H1 (cell line): ENCODE data around the gene RSPH6A. TPM values are rescaled to one million over a fixed set of nuclear protein-coding genes. Genes with fewer than 3 reads are reported as not detected.
"Not testable (repeated sequence)": the region's sequence is repeated elsewhere in the genome, so short reads cannot be mapped to it uniquely, and the experiment has no call there.

Experiments
- CTCF ChIA-PET: fragments of 300-600 bp; sonication (Branson Sonifier 250); formaldehyde crosslinking; loops from one replicate; lab custom pipeline; 2021; ENCODE audit not compliant: partially characterized antibody; lab: Charles Lee
- POLR2A ChIA-PET: fragments of 300-600 bp; sonication (Branson Sonifier 250); formaldehyde crosslinking; loops from one replicate; lab custom pipeline; 2021; ENCODE audit warnings: inconsistent platforms; ENCODE audit not compliant: partially characterized antibody; lab: Charles Lee
- DNase-seq, 2 experiments: peaks; one replicate each; pipeline versions ENCODE4 v3.0.0 to v3.0.0-alpha.2; 2010 to 2022; ENCODE audit warnings: low spot score in 2 of 2, low read depth in 1 of 2, mixed read lengths in 1 of 2
- FAIRE-seq: peaks from 2 replicates; lab custom pipeline; 2011; peaks lifted over from hg19 to GRCh38; lab: Jason Lieb, UNC
- H2AFZ ChIP-seq: 2 replicates; pipeline ENCODE4 v1.8.1; 2012; ENCODE audit warnings: low read length, inconsistent platforms
- H2AK5ac ChIP-seq: 2 replicates; pipeline ENCODE4 v1.6.1; 2013; ENCODE audit warnings: low read depth, low read length
- H2BK120ac ChIP-seq: replicated peaks from 2 replicates; pipeline ENCODE3; 2013; ENCODE audit warnings: low read depth, low read length, inconsistent platforms
- H2BK12ac ChIP-seq: 2 replicates; pipeline ENCODE4 v1.6.1; 2013; ENCODE audit warnings: low read depth, low read length
- H2BK15ac ChIP-seq: 2 replicates; pipeline ENCODE4 v1.6.1; 2013; ENCODE audit warnings: low read length
- H2BK20ac ChIP-seq: 2 replicates; pipeline ENCODE4 v1.6.1; 2013; ENCODE audit warnings: low read length
- H2BK5ac ChIP-seq: 2 replicates; pipeline ENCODE4 v1.6.1; 2013; ENCODE audit warnings: low read depth, low read length
- H3K14ac ChIP-seq: 2 replicates; pipeline ENCODE4 v1.6.1; 2013; ENCODE audit warnings: inconsistent platforms; ENCODE audit not compliant: insufficient read length
- H3K18ac ChIP-seq: 2 replicates; pipeline ENCODE4 v1.6.1; 2013; ENCODE audit warnings: low read length; ENCODE audit errors: extremely low read depth
- H3K23ac ChIP-seq: 2 replicates; pipeline ENCODE4 v1.6.1; 2013; ENCODE audit warnings: inconsistent platforms; ENCODE audit not compliant: insufficient read length
- H3K23me2 ChIP-seq: 2 replicates; pipeline ENCODE4 v1.6.1; 2013; ENCODE audit warnings: low read depth, low read length
- H3K27ac ChIP-seq: 2 replicates; pipeline ENCODE4 v1.6.1; 2011; ENCODE audit warnings: low read depth, low read length, inconsistent platforms
- H3K27me3 ChIP-seq, 4 experiments: replicated peaks in 1 of 4; 1 replicate in 1 of 4; 2 replicates in 3 of 4; pipeline versions ENCODE4 v1.6.1 to v1.8.1; 2011 to 2013; ENCODE audit warnings: low read length in 3 of 4, mild to moderate bottlenecking in 3 of 4, inconsistent platforms in 2 of 4, mixed read lengths in 2 of 4, moderate library complexity in 1 of 4; ENCODE audit not compliant: control insufficient read depth in 3 of 4, insufficient read depth in 3 of 4; ENCODE audit errors: extremely low read depth in 1 of 4
- H3K36me3 ChIP-seq, 4 experiments: 2 replicates each; pipeline versions ENCODE4 v1.6.1 to v1.8.1; 2011 to 2013; ENCODE audit warnings: mild to moderate bottlenecking in 4 of 4, low read length in 3 of 4, moderate library complexity in 2 of 4, control low read depth in 1 of 4, inconsistent platforms in 1 of 4; ENCODE audit not compliant: insufficient read depth in 4 of 4, control insufficient read depth in 2 of 4
- H3K4ac ChIP-seq: replicated peaks from 2 replicates; pipeline ENCODE3; 2013; ENCODE audit warnings: low read length, low read depth, mixed read lengths, inconsistent platforms; ENCODE audit not compliant: insufficient read length
- H3K4me1 ChIP-seq, 4 experiments: replicated peaks in 1 of 4; 1 replicate in 1 of 4; 2 replicates in 3 of 4; pipeline versions ENCODE4 v1.6.1 to v1.8.1; 2011 to 2013; ENCODE audit warnings: low read length in 3 of 4, inconsistent platforms in 2 of 4, mixed read lengths in 1 of 4; ENCODE audit not compliant: insufficient read depth in 4 of 4, control insufficient read depth in 3 of 4
- H3K4me2 ChIP-seq, 2 experiments: 2 replicates each; pipeline versions ENCODE4 v1.6.1 to v1.8.1; 2011 to 2013; ENCODE audit warnings: low read depth in 2 of 2, low read length in 2 of 2, control low read depth in 1 of 2, inconsistent platforms in 1 of 2, mild to moderate bottlenecking in 1 of 2; ENCODE audit not compliant: insufficient read depth in 1 of 2
- H3K4me3 ChIP-seq, 4 experiments: fragments of 200-600, 300-600 bp in 1 of 4; sonication (generic), shearing (Covaris generic), sonication (Bioruptor Twin) in 1 of 4; 2 replicates each; pipeline versions ENCODE4 v1.5.1 to v1.8.1; 2011 to 2016; ENCODE audit warnings: low read length in 4 of 4, low read depth in 3 of 4, control low read depth in 2 of 4, inconsistent platforms in 2 of 4, mild to moderate bottlenecking in 2 of 4, mixed read lengths in 1 of 4, moderate library complexity in 1 of 4; ENCODE audit not compliant: insufficient read depth in 2 of 4; ENCODE audit errors: extremely low read depth in 1 of 4
- H3K56ac ChIP-seq: replicated peaks from 2 replicates; pipeline ENCODE3; 2013; ENCODE audit warnings: low read depth, mild to moderate bottlenecking, mixed read lengths, low read length, inconsistent platforms; ENCODE audit not compliant: insufficient read length
- H3K79me1 ChIP-seq: 2 replicates; pipeline ENCODE4 v1.6.1; 2013; ENCODE audit warnings: low read depth, low read length, control low read depth
- H3K79me2 ChIP-seq, 2 experiments: 2 replicates each; pipeline versions ENCODE4 v1.6.1 to v1.8.1; 2012 to 2013; ENCODE audit warnings: low read length in 2 of 2, mild to moderate bottlenecking in 2 of 2, inconsistent platforms in 1 of 2; ENCODE audit not compliant: insufficient read depth in 2 of 2, control insufficient read depth in 1 of 2
- H3K9ac ChIP-seq, 4 experiments: replicated peaks in 1 of 4; 1 replicate in 1 of 4; 2 replicates in 3 of 4; pipeline versions ENCODE4 v1.6.1 to v1.8.1; 2011 to 2013; ENCODE audit warnings: low read depth in 3 of 4, low read length in 3 of 4, control low read depth in 2 of 4, mild to moderate bottlenecking in 2 of 4, moderate library complexity in 2 of 4, inconsistent platforms in 1 of 4; ENCODE audit errors: extremely low read depth in 1 of 4
- H3K9me3 ChIP-seq, 2 experiments: 2 replicates each; pipeline versions ENCODE4 v1.6.1 to v1.8.1; 2012 to 2013; ENCODE audit warnings: mild to moderate bottlenecking in 2 of 2, moderate library complexity in 2 of 2, control low read depth in 1 of 2, inconsistent platforms in 1 of 2, low read depth in 1 of 2, low read length in 1 of 2, mixed read lengths in 1 of 2; ENCODE audit not compliant: insufficient read depth in 2 of 2
- H4K20me1 ChIP-seq, 2 experiments: replicated peaks in 1 of 2; 2 replicates each; pipeline versions ENCODE3 to v1.8.1; 2011 to 2013; ENCODE audit warnings: inconsistent platforms in 2 of 2, low read length in 2 of 2, mild to moderate bottlenecking in 1 of 2; ENCODE audit not compliant: insufficient read depth in 2 of 2, control insufficient read depth in 1 of 2
- H4K5ac ChIP-seq: 2 replicates; pipeline ENCODE4 v1.6.1; 2013; ENCODE audit warnings: low read length, low read depth, mixed read lengths, inconsistent platforms; ENCODE audit not compliant: insufficient read length
- H4K8ac ChIP-seq: 2 replicates; pipeline ENCODE4 v1.8.0; 2013; ENCODE audit warnings: mild to moderate bottlenecking, moderate library complexity, low read length, inconsistent platforms; ENCODE audit not compliant: insufficient read depth; ENCODE audit errors: extremely low read depth
- H4K91ac ChIP-seq: replicated peaks from 2 replicates; pipeline ENCODE3; 2013; ENCODE audit warnings: low read length, mixed read lengths, inconsistent platforms; ENCODE audit not compliant: insufficient read length
- WGBS, 2 experiments: shearing (Covaris generic) in 1 of 2; methylation state at CpG; one replicate each; pipeline versions ENCODE4 v1.1.6 to v1.1.7; 2013 to 2015; ENCODE audit warnings: low lambda C conversion rate in 2 of 2, mixed read lengths in 2 of 2, inconsistent platforms in 1 of 2, low coverage in 1 of 2, missing lambda C conversion rate in 1 of 2; ENCODE audit not compliant: insufficient replicate concordance in 2 of 2, insufficient coverage in 1 of 2, insufficient read length in 1 of 2; ENCODE audit errors: extremely low coverage in 1 of 2, missing lambda C conversion rate in 1 of 2; 5-methylcytosine and 5-hydroxymethylcytosine counted together
- polyA plus RNA-seq, 7 experiments: library from polyadenylated mRNA; depleted of rRNA in 3 of 7; stranded (reverse) in 5 of 7; unstranded in 2 of 7; fragments of >200 nt in 5 of 7; fragments of 200-250 nt in 2 of 7; gene quantifications; 1 replicate in 5 of 7; 2 replicates in 1 of 7; 4 replicates in 1 of 7; pipeline versions ENCODE4 v1.2.1 to v1.2.3, GENCODE V29; 2011 to 2013; ENCODE audit warnings: missing spikeins in 2 of 7, mixed read lengths in 2 of 7
- total RNA-seq: library from RNA; stranded (reverse); fragmentation: NEBNext Ultra II Directional; extraction: Animal tissue kit (Norgen Biotek cat#: 25700); gene quantifications from 2 replicates; pipeline ENCODE4 v1.2.1, GENCODE V29; 2021

The RSPH6A gene
- total and polyA plus RNA-seq, 2 of the 8 experiments (the other 6 are each of a cell fraction or from before 2014, with no cell fraction given): 0.05 to 0.19 TPM

DNA sequence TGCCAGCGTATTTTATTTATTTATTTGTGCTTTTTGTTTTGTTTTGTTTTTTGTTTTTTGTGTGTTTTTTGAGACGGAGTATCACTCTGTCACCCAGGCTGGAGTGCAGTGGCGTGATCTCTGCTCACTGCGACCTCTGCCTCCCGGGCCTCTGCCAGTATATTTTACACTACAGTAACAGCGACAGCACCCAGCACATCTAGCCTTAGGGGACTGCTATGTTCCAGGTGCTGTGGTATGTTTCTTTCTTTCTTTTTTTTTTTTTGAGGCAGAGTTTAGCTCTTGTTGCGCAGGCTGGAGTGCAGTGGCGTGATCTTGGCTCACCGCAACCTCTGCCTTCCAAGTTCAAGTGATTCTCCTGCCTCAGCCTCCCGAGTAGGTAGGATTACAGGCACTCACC lies 63.6 kb downstream of the RSPH6A start:
- H3K18ac ChIP-seq, H3K4me1 ChIP-seq, H3K79me2 ChIP-seq, H2BK20ac ChIP-seq, H3K79me1 ChIP-seq, H3K36me3 ChIP-seq, H3K4ac ChIP-seq, H2AFZ ChIP-seq, H2BK120ac ChIP-seq, H3K14ac ChIP-seq, H4K8ac ChIP-seq, H2BK15ac ChIP-seq, H3K56ac ChIP-seq, H4K20me1 ChIP-seq, H4K91ac ChIP-seq, H3K4me2 ChIP-seq, H3K23ac ChIP-seq, H3K23me2 ChIP-seq, H4K5ac ChIP-seq, H3K27me3 ChIP-seq, H3K9ac ChIP-seq, H3K27ac ChIP-seq, H3K9me3 ChIP-seq, H2AK5ac ChIP-seq, H2BK12ac ChIP-seq, FAIRE-seq, H3K4me3 ChIP-seq, H2BK5ac ChIP-seq, DNase-seq: not testable (repeated sequence)
- ChIA-PET POLR2A (interaction anchor here (1.7 to 12.9 kb wide), 3 partner anchors 8 to 34 kb away, joined by 4 to 153 read pairs (median 5); partner anchors contain the start of gene SIX5), CTCF (interaction anchor here (1.4 to 2.9 kb wide), 4 partner anchors 10 to 28 kb away, joined by 4 to 14 read pairs (median 6); partner anchors contain the start of gene SIX5)
- 96% methylated on average over 10 of the region's 10 CpGs; no CpG with 5 or more reads in 1 of the 2 experiments for WGBS, 2 experiments
